T-cell (primary cell): ENCODE measurements around the gene ART4. TPM values are rescaled to one million over a fixed set of nuclear protein-coding genes. Genes with fewer than 3 reads are reported as not detected.

Experiments used
- ATAC-seq, 4 experiments: fragments of 200-7000 bp in 3 of 4; fragments of 150-1000 bp in 1 of 4; cut with Tn5 transposase; replicated peaks in 1 of 4; 1 replicate in 3 of 4; 2 replicates in 1 of 4; pipeline ENCODE4 v1.10.0; 2021; ENCODE audit warnings: moderate library complexity in 3 of 4, mild to moderate bottlenecking in 2 of 4, moderate number of reproducible peaks in 1 of 4
- CTCF ChIA-PET, 2 donors: fragments of 300-600 bp; sonication (Branson Sonifier 250); formaldehyde crosslinking; loops; one replicate each; lab custom pipeline; 2022; ENCODE audit warnings: antibody characterized with exemption in 2 of 2; lab: Charles Lee
- POLR2A ChIA-PET, 2 donors: fragments of 300-600 bp; sonication (Branson Sonifier 250); formaldehyde crosslinking; loops; one replicate each; lab custom pipeline; 2022; ENCODE audit warnings: antibody characterized with exemption in 2 of 2; lab: Charles Lee
- DNase-seq, 35 experiments: peaks; one replicate each; pipeline versions ENCODE4 v3.0.0 to v3.0.0-alpha.2; 2013 to 2023
- H3K27ac ChIP-seq: one replicate; pipeline ENCODE4 v1.5.1; 2013; ENCODE audit warnings: low read length
- H3K27me3 ChIP-seq, 2 experiments: replicated peaks in 1 of 2; 1 replicate in 1 of 2; 2 replicates in 1 of 2; pipeline versions ENCODE4 v1.6.1 to v1.7.0; 2013; ENCODE audit warnings: low read length in 1 of 2, mixed read lengths in 1 of 2; ENCODE audit not compliant: control insufficient read depth in 2 of 2, insufficient read depth in 2 of 2; ENCODE audit errors: extremely low read depth in 1 of 2
- H3K36me3 ChIP-seq, 2 donors: 1 replicate in 1 of 2; 2 replicates in 1 of 2; pipeline versions ENCODE4 v1.6.1 to v1.7.0; 2013; ENCODE audit warnings: low read length in 1 of 2; ENCODE audit not compliant: control insufficient read depth in 2 of 2, insufficient read depth in 1 of 2; ENCODE audit errors: extremely low read depth in 1 of 2
- H3K4me1 ChIP-seq, 2 experiments: 1 replicate in 1 of 2; 2 replicates in 1 of 2; pipeline versions ENCODE4 v1.6.1 to v1.7.0; 2013; ENCODE audit warnings: low read length in 2 of 2, mixed read lengths in 1 of 2; ENCODE audit not compliant: insufficient read depth in 2 of 2, control insufficient read depth in 1 of 2; ENCODE audit errors: extremely low read depth in 1 of 2
- H3K4me3 ChIP-seq, 2 donors: 1 replicate in 1 of 2; 2 replicates in 1 of 2; pipeline versions ENCODE4 v1.5.1 to v1.7.0; 2013; ENCODE audit warnings: mild to moderate bottlenecking in 2 of 2, low read length in 1 of 2, moderate library complexity in 1 of 2; ENCODE audit not compliant: control insufficient read depth in 1 of 2; ENCODE audit errors: extremely low read depth in 1 of 2
- H3K9me3 ChIP-seq: 2 replicates; pipeline ENCODE4 v1.7.0; 2013
- H3K27ac Mint-ChIP-seq, 2 donors: one replicate each; pipeline ENCODE4 v1.8.0; 2020 to 2021; ENCODE audit warnings: mild to moderate bottlenecking in 2 of 2, mixed read lengths in 2 of 2
- H3K27me3 Mint-ChIP-seq, 2 donors: one replicate each; pipeline ENCODE4 v1.8.0; 2021 to 2022; ENCODE audit warnings: mixed read lengths in 2 of 2
- H3K36me3 Mint-ChIP-seq: one replicate; pipeline ENCODE4 v1.8.0; 2021; ENCODE audit warnings: mixed read lengths
- H3K4me1 Mint-ChIP-seq, 3 donors: one replicate each; pipeline ENCODE4 v1.8.0; 2020 to 2022; ENCODE audit warnings: mixed read lengths in 3 of 3, mild to moderate bottlenecking in 1 of 3
- H3K4me3 Mint-ChIP-seq, 3 donors: one replicate each; pipeline ENCODE4 v1.8.0; 2020 to 2022; ENCODE audit warnings: mild to moderate bottlenecking in 3 of 3, mixed read lengths in 3 of 3, moderate library complexity in 3 of 3
- H3K9me3 Mint-ChIP-seq, 3 donors: one replicate each; pipeline ENCODE4 v1.8.0; 2020 to 2022; ENCODE audit warnings: mixed read lengths in 3 of 3
- WGBS: methylation state at CpG from one replicate; pipeline ENCODE4 v1.1.5; 2013; ENCODE audit warnings: missing lambda C conversion rate; ENCODE audit not compliant: insufficient coverage; 5-methylcytosine and 5-hydroxymethylcytosine counted together
- total RNA-seq, 35 experiments: library from RNA in 6 of 35; stranded (reverse) in 6 of 35; fragments of 120-200 nt in 1 of 35; gene quantifications; one replicate each; pipeline versions ENCODE4 v1.2.1 to v1.2.4 and lab custom pipeline; 2013 to 2026

ART4 gene
- total RNA-seq, 5 donors from 2014 or later (not counting 1 experiment from before 2014, with no cell fraction given), result not detected

GRCh38 chr12:14840616-14841015 lies 2.7 kb downstream of the ART4 start:
- Mint-ChIP-seq H3K27me3 (peaks cover 7 to 22% of the 10 kb centered on the region in 2 donors), H3K36me3 (no peaks in the 10 kb centered on the region), H3K4me1 (peaks cover 2 to 7% (median 3%) of the 10 kb centered on the region in 3 donors), H3K4me3 (no peak overlapping the region), H3K9me3 (no peaks in the 10 kb centered on the region), H3K27ac (no peak overlapping the region)
- Histone ChIP-seq H3K4me3 (no peak overlapping the region), H3K27me3 (peaks cover 0 to 4% of the 10 kb centered on the region in 2 experiments), H3K36me3 (no peaks in the 10 kb centered on the region), H3K27ac (no peak overlapping the region), H3K9me3 (no peaks in the 10 kb centered on the region), H3K4me1 (peaks cover 1 to 3% of the 10 kb centered on the region in 2 experiments)
- DNase-seq, result no peak
- ATAC-seq, result no peak
- POLR2A ChIA-PET, result no interaction called here
- 57% methylated on average over 1 of the region's 4 CpGs for WGBS
- CTCF ChIA-PET, result no interaction called here

- Histone ChIP-seq H3K27ac (no peak overlapping the region), H3K4me1 (no peaks in the 10 kb centered on the region), H3K9me3 (no peaks in the 10 kb centered on the region), H3K4me3 (no peak overlapping the region), H3K36me3 (no peaks in the 10 kb centered on the region), H3K27me3 (peaks cover 0 to 4% of the 10 kb centered on the region in 2 experiments)
- no peaks in the 10 kb centered on the region for H3K36me3 Mint-ChIP-seq
- no peaks in the 10 kb centered on the region for H3K9me3 Mint-ChIP-seq
- ChIA-PET POLR2A (no interaction called here), CTCF (interaction anchor here (1.1 kb wide), 2 partner anchors 9 to 13 kb away, joined by 3 to 4 read pairs; no protein-coding TSS in a partner anchor)
- peaks cover 7 to 28% of the 10 kb centered on the region in 2 donors for H3K27me3 Mint-ChIP-seq
- H3K27ac Mint-ChIP-seq, result no peak overlapping the region
- ATAC-seq (no peak), DNase-seq (no peak)
- WGBS, result no CpG with 5 or more reads among the region's 1 CpG
- H3K4me3 Mint-ChIP-seq, result no peak overlapping the region
- no peaks in the 10 kb centered on the region for H3K4me1 Mint-ChIP-seq
Measured at GRCh38 chr12:14839262-14839661, 4.1 kb downstream of the ART4 start.

- H3K27me3 Mint-ChIP-seq, result peaks cover 18 to 38% of the 10 kb centered on the region in 2 donors
- H3K36me3 ChIP-seq, result no peaks in the 10 kb centered on the region
- H3K4me1 ChIP-seq, result no peaks in the 10 kb centered on the region
- no peaks in the 10 kb centered on the region for H3K9me3 ChIP-seq
- WGBS, result 50% methylated on average over 2 of the region's 7 CpGs
- H3K27ac ChIP-seq, result no peak overlapping the region
- no peaks in the 10 kb centered on the region for H3K36me3 Mint-ChIP-seq
- H3K4me1 Mint-ChIP-seq, result no peaks in the 10 kb centered on the region
- CTCF ChIA-PET, result interaction anchor here in 1 of 2 donors (0.6 to 1.0 kb wide), 3 partner anchors 12 to 159 kb away, joined by 3 read pairs; no protein-coding TSS in a partner anchor
- H3K9me3 Mint-ChIP-seq, result no peaks in the 10 kb centered on the region
- POLR2A ChIA-PET, result interaction anchor here in 1 of 2 donors (0.6 kb wide), 1 partner anchor 12 kb away, joined by 3 read pairs; no protein-coding TSS in a partner anchor
- H3K4me3 ChIP-seq, result no peak overlapping the region
- H3K4me3 Mint-ChIP-seq, result no peak overlapping the region
- H3K27ac Mint-ChIP-seq, result no peak overlapping the region
- H3K27me3 ChIP-seq, result peaks cover 0 to 4% of the 10 kb centered on the region in 2 experiments
- ATAC-seq (no peak), DNase-seq (no peak)
Measured at GRCh38 chr12:14836336-14837210, 6.8 kb downstream of the ART4 start.

- no peak for DNase-seq
- H3K27me3 Mint-ChIP-seq, result peaks cover 17 to 33% of the 10 kb centered on the region in 2 donors
- no peak overlapping the region for H3K27ac ChIP-seq
- ATAC-seq, result no peak
- H3K36me3 Mint-ChIP-seq, result no peaks in the 10 kb centered on the region
- CTCF ChIA-PET, result no interaction called here
- H3K36me3 ChIP-seq, result no peaks in the 10 kb centered on the region
- H3K9me3 ChIP-seq, result no peaks in the 10 kb centered on the region
- no peak overlapping the region for H3K4me3 Mint-ChIP-seq
- H3K4me1 Mint-ChIP-seq, result no peaks in the 10 kb centered on the region
- H3K4me3 ChIP-seq, result no peak overlapping the region
- H3K4me1 ChIP-seq, result no peaks in the 10 kb centered on the region
- POLR2A ChIA-PET, result interaction anchor here in 1 of 2 donors (0.6 kb wide), 1 partner anchor 106 kb away, joined by 3 read pairs; no protein-coding TSS in a partner anchor
- no peaks in the 10 kb centered on the region for H3K9me3 Mint-ChIP-seq
- H3K27ac Mint-ChIP-seq, result no peak overlapping the region
- peaks cover 0 to 4% of the 10 kb centered on the region in 2 experiments for H3K27me3 ChIP-seq
Measured at GRCh38 chr12:14834509-14834908, 8.8 kb downstream of the ART4 start.

- Mint-ChIP-seq H3K4me1 (no peaks in the 10 kb centered on the region), H3K27me3 (peaks cover 11 to 28% of the 10 kb centered on the region in 2 donors), H3K36me3 (no peaks in the 10 kb centered on the region), H3K9me3 (no peaks in the 10 kb centered on the region), H3K4me3 (no peak overlapping the region), H3K27ac (no peak overlapping the region)
- H3K4me3 ChIP-seq, result no peak overlapping the region
- POLR2A ChIA-PET, result interaction anchor here in 1 of 2 donors (0.6 kb wide), 1 partner anchor 131 kb away, joined by 3 read pairs; no protein-coding TSS in a partner anchor
- peaks cover 0 to 4% of the 10 kb centered on the region in 2 experiments for H3K27me3 ChIP-seq
- no peaks in the 10 kb centered on the region for H3K9me3 ChIP-seq
- H3K36me3 ChIP-seq, result no peaks in the 10 kb centered on the region
- no CpG with 5 or more reads among the region's 1 CpG for WGBS
- CTCF ChIA-PET, result interaction anchor here in 1 of 2 donors (0.5 to 1.7 kb wide), 3 partner anchors 40 to 162 kb away, joined by 4 to 7 read pairs (median 5); no protein-coding TSS in a partner anchor
- DNase-seq (no peak), ATAC-seq (no peak)
- no peak overlapping the region for H3K27ac ChIP-seq
- H3K4me1 ChIP-seq, result no peaks in the 10 kb centered on the region
Measured at GRCh38 chr12:14833952-14834351, 9.4 kb downstream of the ART4 start.

GRCh38 chr12:14833336-14833735 lies 10.0 kb downstream of the ART4 start:
- H3K4me1 Mint-ChIP-seq, result no peaks in the 10 kb centered on the region
- Histone ChIP-seq H3K27ac (no peak overlapping the region), H3K4me1 (no peaks in the 10 kb centered on the region), H3K27me3 (peaks cover 0 to 4% of the 10 kb centered on the region in 2 experiments), H3K4me3 (no peak overlapping the region), H3K36me3 (no peaks in the 10 kb centered on the region), H3K9me3 (no peaks in the 10 kb centered on the region)
- POLR2A ChIA-PET, result interaction anchor here in 1 of 2 donors (0.6 kb wide), 1 partner anchor 132 kb away, joined by 3 read pairs; no protein-coding TSS in a partner anchor
- no peaks in the 10 kb centered on the region for H3K9me3 Mint-ChIP-seq
- H3K4me3 Mint-ChIP-seq, result no peak overlapping the region
- no peaks in the 10 kb centered on the region for H3K36me3 Mint-ChIP-seq
- H3K27me3 Mint-ChIP-seq, result peaks cover 11 to 28% of the 10 kb centered on the region in 2 donors
- no peak for ATAC-seq
- CTCF ChIA-PET, result interaction anchor here in 1 of 2 donors (0.5 to 1.7 kb wide), 3 partner anchors 41 to 162 kb away, joined by 4 to 7 read pairs (median 5); no protein-coding TSS in a partner anchor
- no CpG with 5 or more reads among the region's 3 CpGs for WGBS
- no peak for DNase-seq
- no peak overlapping the region for H3K27ac Mint-ChIP-seq
